Mononuclear cell (primary cell): ENCODE data around the gene DEFB116. TPM values are rescaled to one million over a fixed set of nuclear protein-coding genes. Genes with fewer than 3 reads are reported as not detected.
"Not testable (repeated sequence)": the region's sequence is repeated elsewhere in the genome, so short reads cannot be mapped to it uniquely, and the experiment has no call there.

Experiments
- H3K27me3 ChIP-seq: 2 replicates; pipeline ENCODE4 v1.6.0; 2011; ENCODE audit warnings: low read length, control low read depth; ENCODE audit not compliant: insufficient read depth
- H3K4me1 ChIP-seq: 2 replicates; pipeline ENCODE4 v1.5.1; 2011; ENCODE audit warnings: mild to moderate bottlenecking, low read length, control low read depth; ENCODE audit not compliant: insufficient read depth
- H3K4me3 ChIP-seq: 2 replicates; pipeline ENCODE4 v1.5.1; 2011; ENCODE audit warnings: mild to moderate bottlenecking, low read length, moderate library complexity
- H3K9me3 ChIP-seq: 2 replicates; pipeline ENCODE4 v1.5.1; 2011; ENCODE audit warnings: low read depth, mild to moderate bottlenecking, control low read depth, low read length
- total RNA-seq: library from RNA; depleted of rRNA; stranded (reverse); fragments of >200 nt; gene quantifications from one replicate; pipeline ENCODE4 v1.2.3, GENCODE V29; 2012

Gene DEFB116
- not detected for total RNA-seq

- Histone ChIP-seq H3K4me3 (no peak within 1 kb of the TSS), H3K27me3 (no peaks in the 10 kb centered on the region), H3K9me3 (no peaks in the 10 kb centered on the region)
Measured at GRCh38 chr20:31308535-31309162, at the start of gene DEFB116. Gene DEFB116 (minus strand): TSS chr20:31308585. CDS start chr20:31308585, 0 bp downstream.

GRCh38 chr20:31355981-31356380 lies 47.6 kb upstream of the DEFB116 start:
- H3K4me3 ChIP-seq, result no peak overlapping the region
- no peaks in the 10 kb centered on the region for H3K4me1 ChIP-seq
- no peaks in the 10 kb centered on the region for H3K27me3 ChIP-seq
- H3K9me3 ChIP-seq, result no peaks in the 10 kb centered on the region

More at GRCh38 chr20:31308535-31309162, at the start of gene DEFB116:
- H3K4me1 ChIP-seq, result no peaks in the 10 kb centered on the region

GRCh38 chr20:31341470-31341869 lies 33.1 kb upstream of the DEFB116 start:
- Histone ChIP-seq H3K4me3 (no peak overlapping the region), H3K9me3 (no peaks in the 10 kb centered on the region), H3K4me1 (no peaks in the 10 kb centered on the region), H3K27me3 (no peaks in the 10 kb centered on the region)

GRCh38 chr20:31330893-31331292 lies 22.5 kb upstream of the DEFB116 start:
- H3K9me3 ChIP-seq, result no peaks in the 10 kb centered on the region
- H3K4me3 ChIP-seq, result no peak overlapping the region
- H3K27me3 ChIP-seq, result no peaks in the 10 kb centered on the region
- H3K4me1 ChIP-seq, result no peaks in the 10 kb centered on the region

GRCh38 chr20:31322504-31322903 lies 14.1 kb upstream of the DEFB116 start:
- H3K9me3 ChIP-seq, result no peaks in the 10 kb centered on the region
- no peak overlapping the region for H3K4me3 ChIP-seq
- H3K27me3 ChIP-seq, result no peaks in the 10 kb centered on the region
- no peaks in the 10 kb centered on the region for H3K4me1 ChIP-seq

GRCh38 chr20:31284964-31285363 lies 23.4 kb downstream of the DEFB116 start:
- not testable (repeated sequence) for H3K27me3 ChIP-seq, H3K9me3 ChIP-seq, H3K4me1 ChIP-seq, H3K4me3 ChIP-seq

- Histone ChIP-seq H3K4me1 (no peaks in the 10 kb centered on the region), H3K9me3 (no peaks in the 10 kb centered on the region), H3K4me3 (no peak overlapping the region), H3K27me3 (no peaks in the 10 kb centered on the region)
Measured at GRCh38 chr20:31278178-31278577, 30.2 kb downstream of the DEFB116 start.

- no peaks in the 10 kb centered on the region for H3K27me3 ChIP-seq
- H3K4me1 ChIP-seq, result no peaks in the 10 kb centered on the region
- peaks cover 11% of the 10 kb centered on the region for H3K9me3 ChIP-seq
- H3K4me3 ChIP-seq, result no peak overlapping the region
Measured at GRCh38 chr20:31274441-31274840, 33.9 kb downstream of the DEFB116 start.

GRCh38 chr20:31260326-31260932 lies 48.0 kb downstream of the DEFB116 start:
- Histone ChIP-seq H3K4me3 (no peak overlapping the region), H3K9me3 (no peaks in the 10 kb centered on the region), H3K27me3 (no peaks in the 10 kb centered on the region), H3K4me1 (no peaks in the 10 kb centered on the region)

- Histone ChIP-seq H3K27me3 (no peaks in the 10 kb centered on the region), H3K9me3 (no peaks in the 10 kb centered on the region), H3K4me1 (no peaks in the 10 kb centered on the region), H3K4me3 (no peak within 1 kb of the TSS)
Measured at GRCh38 chr20:31257364-31257763, 51.0 kb downstream of the DEFB116 start, which contains the start of gene DEFB115. Gene DEFB115 (plus strand): TSS chr20:31257664. CDS start chr20:31257664, 0 bp downstream.

GRCh38 chr20:31256959-31257358 lies 51.4 kb downstream of the DEFB116 start:
- H3K27me3 ChIP-seq, result no peaks in the 10 kb centered on the region
- no peaks in the 10 kb centered on the region for H3K9me3 ChIP-seq
- H3K4me1 ChIP-seq, result no peaks in the 10 kb centered on the region
- H3K4me3 ChIP-seq, result no peak overlapping the region

Other genes with a start within 250 kb of the DEFB116 start
- not detected for gene DEFB115, start 50.9 kb downstream of the DEFB116 start, total RNA-seq
- gene DEFB118, start 60.0 kb upstream of the DEFB116 start, total RNA-seq, result not detected
- not detected for gene DEFB119, start 82.0 kb upstream of the DEFB116 start, total RNA-seq
- gene DEFB121, start 97.6 kb upstream of the DEFB116 start, total RNA-seq, result not detected
- gene DEFB123, start 132.0 kb upstream of the DEFB116 start, total RNA-seq, result not detected
- not detected for gene DEFB124, start 166.5 kb upstream of the DEFB116 start, total RNA-seq
- 0.10 TPM for gene REM1, start 166.7 kb upstream of the DEFB116 start, total RNA-seq
- 62.0 TPM for gene HM13, start 205.9 kb upstream of the DEFB116 start, total RNA-seq